ENCODE measurements around the gene CHST15. TPM values are rescaled to one million over a fixed set of nuclear protein-coding genes. Genes with fewer than 3 reads are reported as not detected.
"Not testable (repeated sequence)": the region's sequence is repeated elsewhere in the genome, so short reads cannot be mapped to it uniquely, and the experiment has no call there.

Gene CHST15
- total RNA-seq, 2 donors from 2014 or later = 4.7 to 10.2 TPM

GRCh38 chr10:124035928-124036558 is 57.4 kb downstream of the CHST15 start:
- H3K9ac ChIP-seq (ENCODE audit: low read depth in 2 of 2, low read length in 2 of 2) = no peak overlapping the region
- DNase-seq = peak; percentile 45
- intact Hi-C loops (cut with DNase I) = no loop called here
- H3K27ac ChIP-seq = no peak overlapping the region
- H3K36me3 ChIP-seq = no peaks in the 10 kb centered on the region
- no peak overlapping the region for H3K4me3 ChIP-seq
- no peaks in the 10 kb centered on the region for H3K9me3 ChIP-seq
- no peaks in the 10 kb centered on the region for H3K27me3 ChIP-seq
- TF ChIP-seq CTCF (IDR thresholded peaks at IDR 0.05) = no peak
- no peaks in the 10 kb centered on the region for H3K4me1 ChIP-seq

DNA sequence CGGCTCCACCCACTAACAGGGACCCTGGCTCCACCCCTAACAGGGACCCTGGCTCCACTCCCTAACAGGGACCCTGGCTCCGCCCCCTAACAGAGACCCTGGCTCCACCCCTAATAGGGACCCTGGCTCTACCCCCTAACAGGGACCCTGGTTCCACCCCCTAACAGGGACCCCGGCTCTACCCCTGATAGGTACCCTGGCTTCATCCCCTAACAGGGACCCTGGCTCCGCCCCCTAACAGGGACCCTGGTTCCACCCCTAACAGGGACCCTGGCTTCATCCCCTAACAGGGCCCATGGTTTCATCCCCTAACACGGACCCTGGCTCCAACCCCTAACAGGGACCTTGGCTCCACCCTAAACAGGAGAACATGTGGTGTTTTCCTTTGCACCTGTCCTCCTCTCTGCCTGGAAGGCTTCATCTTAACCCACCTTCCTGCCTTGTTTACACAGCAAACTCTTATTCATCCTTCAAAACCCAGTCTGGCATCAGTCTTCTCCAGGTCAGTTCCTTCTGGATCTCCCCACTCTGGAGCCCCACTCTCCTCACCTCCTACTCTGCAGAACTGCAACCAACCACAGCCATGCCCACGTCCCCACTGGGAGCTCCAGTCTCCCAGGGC is 58.0 kb downstream of the CHST15 start:
- Histone ChIP-seq H3K36me3 (no peaks in the 10 kb centered on the region), H3K4me3 (no peak overlapping the region), H3K27ac (no peak overlapping the region), H3K27me3 (no peaks in the 10 kb centered on the region), H3K9ac (ENCODE audit: low read depth in 2 of 2, low read length in 2 of 2) (no peak overlapping the region), H3K9me3 (no peaks in the 10 kb centered on the region), H3K4me1 (no peaks in the 10 kb centered on the region)
- no peak for TF ChIP-seq CTCF (IDR thresholded peaks at IDR 0.05)
- DNase-seq = no peak
- intact Hi-C loops (cut with DNase I) = no loop called here

- DNase-seq, H3K27me3 ChIP-seq, H3K4me1 ChIP-seq: not testable (repeated sequence)
These were observed 58.7 kb downstream of the CHST15 start for GRCh38 chr10:124034576-124035305.

GRCh38 chr10:124033887-124034218 is 59.5 kb downstream of the CHST15 start:
- no peak overlapping the region for H3K9ac ChIP-seq (ENCODE audit: low read depth in 2 of 2, low read length in 2 of 2)
- intact Hi-C loops (cut with DNase I) = no loop called here
- DNase-seq = no peak
- H3K4me3 ChIP-seq = no peak overlapping the region
- H3K27me3 ChIP-seq = no peaks in the 10 kb centered on the region
- H3K36me3 ChIP-seq = no peaks in the 10 kb centered on the region
- no peaks in the 10 kb centered on the region for H3K9me3 ChIP-seq
- no peaks in the 10 kb centered on the region for H3K4me1 ChIP-seq
- H3K27ac ChIP-seq = no peak overlapping the region
- TF ChIP-seq CTCF (IDR thresholded peaks at IDR 0.05) = no peak

More at GRCh38 chr10:124034576-124035305, 58.7 kb downstream of the CHST15 start:
- H3K36me3 ChIP-seq; H3K9me3 ChIP-seq; H3K27ac ChIP-seq; intact Hi-C loops (cut with DNase I); H3K4me3 ChIP-seq; H3K9ac ChIP-seq (ENCODE audit: low read depth in 2 of 2, low read length in 2 of 2): not testable (repeated sequence)

- Histone ChIP-seq H3K9me3 (no peaks in the 10 kb centered on the region), H3K27me3 (no peaks in the 10 kb centered on the region), H3K27ac (no peak overlapping the region), H3K4me3 (no peak overlapping the region), H3K9ac (ENCODE audit: low read depth in 2 of 2, low read length in 2 of 2) (no peak overlapping the region), H3K4me1 (no peaks in the 10 kb centered on the region), H3K36me3 (no peaks in the 10 kb centered on the region)
- no peak for DNase-seq
- TF ChIP-seq CTCF (IDR thresholded peaks at IDR 0.05) = no peak
- intact Hi-C loops (cut with DNase I) = no loop called here
These were observed 60.2 kb downstream of the CHST15 start for GRCh38 chr10:124032971-124033886.

Data from colonic mucosa (tissue), 4 donors.